ENCODE results near the gene DACH1.

GRCh38 chr13:71536201-71536600 lies 330.8 kb downstream of the DACH1 start:
- TF ChIP-seq CTCF (IDR thresholded peaks at IDR 0.05) (no peak), POLR2A (IDR thresholded peaks at IDR 0.05) (no peak)

Data from lower leg skin (tissue), 3 donors.